NOMO-1 treated with dmso at 0.1 percent for 144 hours (cell line): ENCODE measurements around the gene IST1.

ENCODE experiments used
- DNase-seq: peaks from one replicate; lab custom pipeline; 2025; ENCODE audit not compliant: unreplicated experiment; lab: John Stamatoyannopoulos, UW

The IST1 gene

GRCh38 chr16:71916397-71916920 lies 21.1 kb downstream of the IST1 start:
- DNase-seq: no peak

DNA sequence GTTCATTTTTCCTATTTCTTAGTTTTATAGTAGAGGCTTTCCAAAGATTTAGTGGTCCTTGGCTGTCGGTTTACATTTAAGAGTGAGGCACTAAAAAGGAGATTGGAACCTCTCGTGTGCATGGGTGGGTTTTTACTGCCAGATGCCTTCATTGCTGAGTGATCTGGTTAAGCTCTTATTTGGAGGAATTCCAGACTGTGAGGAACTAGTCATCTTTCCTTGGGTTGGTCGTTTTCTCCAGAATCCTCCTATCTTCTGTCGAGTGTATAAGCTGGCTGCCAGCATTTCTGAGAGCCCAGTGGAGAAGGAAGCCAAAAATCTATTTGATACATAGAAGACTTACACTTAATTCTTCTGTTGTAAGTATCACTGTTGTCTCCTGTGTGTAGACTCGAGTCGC lies 22.6 kb downstream of the IST1 start:
- DNase-seq: no peak

- DNase-seq: peak; percentile 75
Observed at GRCh38 chr16:71919035-71919434, 23.7 kb downstream of the IST1 start.

- DNase-seq: no peak
Observed at GRCh38 chr16:71920658-71921057, 25.3 kb downstream of the IST1 start.

GRCh38 chr16:71923941-71924690 lies 28.8 kb downstream of the IST1 start:
- no peak for DNase-seq

GRCh38 chr16:71924710-71925109 lies 29.4 kb downstream of the IST1 start:
- no peak for DNase-seq

DNA sequence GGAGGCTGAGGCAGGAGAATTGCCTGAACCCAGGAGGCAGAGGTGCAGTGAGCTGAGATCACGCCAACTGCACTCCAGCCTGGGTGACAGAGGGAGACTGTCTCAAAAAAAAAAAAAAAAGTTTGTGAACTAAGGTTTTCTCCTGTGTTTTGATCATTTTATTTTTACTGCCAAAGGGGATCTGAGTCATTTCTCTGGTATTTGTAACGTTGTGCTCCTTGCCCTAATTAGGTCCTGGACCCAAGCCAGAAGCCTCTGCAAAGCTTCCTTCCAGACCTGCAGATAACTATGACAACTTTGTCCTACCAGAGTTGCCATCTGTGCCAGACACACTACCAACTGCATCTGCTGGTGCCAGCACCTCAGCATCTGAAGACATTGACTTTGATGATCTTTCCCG lies 32.1 kb downstream of the IST1 start:
- peak; percentile 2 for DNase-seq

GRCh38 chr16:71927787-71928186 lies 32.5 kb downstream of the IST1 start:
- no peak for DNase-seq

DNA sequence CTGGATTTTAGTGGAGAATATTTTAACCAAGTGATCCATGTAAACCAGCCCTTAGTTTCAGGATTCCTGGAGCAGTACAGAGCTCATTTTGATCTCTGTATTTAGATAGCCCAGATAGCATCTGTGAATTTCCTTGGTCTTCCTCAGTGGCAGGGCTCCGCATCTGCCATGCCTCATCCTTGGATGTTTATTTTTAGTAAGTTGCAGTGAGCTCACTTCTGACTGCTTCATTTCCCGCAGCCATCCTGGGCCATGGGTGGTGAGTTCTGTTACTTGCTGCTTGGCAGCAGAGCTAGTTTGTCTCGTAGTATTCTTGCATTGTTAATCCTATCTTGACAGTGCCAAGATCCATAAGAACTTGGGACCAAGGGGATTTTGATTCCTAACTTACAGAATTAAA lies 33.7 kb downstream of the IST1 start:
- DNase-seq: no peak

DNA sequence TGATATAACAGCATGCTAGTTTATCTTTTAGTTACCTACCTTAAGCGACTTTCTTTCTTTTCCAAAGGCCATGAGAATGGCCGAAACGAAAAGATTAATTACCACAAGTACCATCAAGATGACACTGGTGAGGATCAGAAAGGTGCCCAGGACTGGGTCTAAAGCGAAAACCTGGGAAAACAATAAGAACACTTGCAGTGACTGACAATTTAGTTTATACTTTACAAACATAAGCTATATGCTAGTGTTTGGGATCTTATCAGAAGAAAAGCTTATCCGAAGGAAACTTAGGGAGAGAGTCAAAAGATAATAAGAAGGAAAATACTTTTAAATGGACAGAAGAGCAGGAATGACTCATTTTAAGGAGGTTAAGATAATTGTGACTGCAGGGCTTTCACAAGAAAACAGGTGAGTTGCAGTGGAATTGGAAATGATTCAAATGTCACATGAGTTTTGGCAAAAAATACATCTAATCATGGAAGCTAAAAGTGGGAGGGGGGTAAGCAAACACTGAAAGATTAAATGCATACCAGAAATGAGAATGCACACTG lies 34.8 kb downstream of the IST1 start:
- DNase-seq: no peak

DNA sequence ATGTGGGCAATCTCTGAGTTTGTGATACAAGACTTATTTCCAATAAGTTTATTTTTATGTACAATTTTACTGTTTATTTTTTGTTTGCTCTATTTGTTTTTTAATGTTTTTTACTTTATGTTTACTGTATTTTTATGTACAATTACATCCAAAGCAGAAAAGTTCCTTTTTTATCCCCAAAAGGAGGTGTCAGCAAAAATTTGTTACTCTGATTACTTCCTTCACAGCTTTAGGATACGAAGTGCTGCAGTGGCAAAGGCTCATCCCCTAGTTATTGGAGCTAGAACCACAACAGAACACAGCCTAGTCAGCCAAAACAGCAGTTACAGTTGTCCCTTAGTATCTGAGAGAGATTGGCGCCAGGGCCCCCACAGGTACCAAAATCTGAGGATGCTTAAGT lies 35.7 kb downstream of the IST1 start:
- no peak for DNase-seq

DNA sequence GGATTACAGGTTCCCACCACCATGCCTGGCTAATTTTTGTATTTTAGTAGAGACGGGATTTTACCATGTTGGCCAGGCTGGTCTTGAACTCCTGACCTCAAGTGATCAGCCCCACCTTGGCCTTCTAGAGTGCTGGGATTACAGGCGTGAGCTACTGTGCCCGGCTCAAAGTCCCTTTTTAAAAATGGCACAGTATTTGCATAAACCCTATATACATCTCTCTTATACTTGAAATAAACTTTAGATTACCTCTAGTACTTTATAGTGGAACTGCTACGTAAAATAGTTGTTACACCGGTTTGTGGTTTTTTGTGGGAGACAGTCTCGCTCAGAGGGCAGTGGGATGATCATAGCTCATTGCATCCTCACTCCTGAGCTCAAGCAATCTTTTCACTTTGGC lies 36.3 kb downstream of the IST1 start:
- DNase-seq: no peak

- no peak for DNase-seq
Observed at GRCh38 chr16:71933017-71933416, 37.7 kb downstream of the IST1 start.

GRCh38 chr16:71933913-71934695 lies 38.8 kb downstream of the IST1 start:
- no peak for DNase-seq

- no peak for DNase-seq
Observed at GRCh38 chr16:71937868-71938510, 42.7 kb downstream of the IST1 start.

DNA sequence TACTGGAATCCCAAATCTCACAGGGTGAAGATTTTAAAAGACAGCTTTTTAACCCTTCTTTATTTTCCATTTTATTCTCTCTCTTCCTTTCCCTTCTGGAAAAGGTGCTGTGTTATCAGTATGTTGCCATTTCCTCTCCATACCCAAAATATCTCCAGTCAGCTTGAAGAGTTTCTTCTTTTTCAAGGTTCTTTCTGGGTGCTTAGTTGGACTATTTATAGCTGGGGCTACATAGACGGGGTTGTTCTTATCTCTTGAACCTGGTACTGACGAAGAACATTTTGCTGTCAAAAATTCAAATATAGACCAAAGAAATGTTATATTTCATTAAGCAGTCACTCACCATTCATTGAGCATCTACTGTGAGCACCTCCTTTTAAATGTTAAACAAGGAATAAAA lies 48.6 kb downstream of the IST1 start:
- no peak for DNase-seq

- DNase-seq: no peak
Observed at GRCh38 chr16:71945616-71946015, 50.3 kb downstream of the IST1 start.

DNA sequence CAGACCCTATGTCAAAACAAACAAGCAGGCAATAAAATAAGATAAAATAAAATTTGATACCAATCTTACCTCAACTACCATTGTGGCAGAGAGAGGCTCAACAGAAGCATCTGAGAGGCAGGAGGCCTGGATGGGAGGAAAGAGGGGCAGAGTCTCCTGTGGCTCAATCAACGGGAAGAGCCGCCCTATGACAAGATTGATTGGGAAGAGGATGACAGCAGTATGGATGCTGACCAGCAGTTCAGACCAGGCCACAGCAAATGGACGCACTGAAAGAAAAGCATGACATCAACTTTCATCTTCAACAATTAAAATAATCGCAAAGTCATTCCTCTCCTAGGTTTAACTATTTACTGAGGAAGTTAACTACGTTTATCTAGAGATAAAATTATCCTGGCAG lies 57.5 kb downstream of the IST1 start:
- no peak for DNase-seq

- DNase-seq: no peak
Observed at GRCh38 chr16:71954180-71954579, 58.8 kb downstream of the IST1 start.

- DNase-seq: no peak
Observed at GRCh38 chr16:71954699-71955195, 59.4 kb downstream of the IST1 start.

DNA sequence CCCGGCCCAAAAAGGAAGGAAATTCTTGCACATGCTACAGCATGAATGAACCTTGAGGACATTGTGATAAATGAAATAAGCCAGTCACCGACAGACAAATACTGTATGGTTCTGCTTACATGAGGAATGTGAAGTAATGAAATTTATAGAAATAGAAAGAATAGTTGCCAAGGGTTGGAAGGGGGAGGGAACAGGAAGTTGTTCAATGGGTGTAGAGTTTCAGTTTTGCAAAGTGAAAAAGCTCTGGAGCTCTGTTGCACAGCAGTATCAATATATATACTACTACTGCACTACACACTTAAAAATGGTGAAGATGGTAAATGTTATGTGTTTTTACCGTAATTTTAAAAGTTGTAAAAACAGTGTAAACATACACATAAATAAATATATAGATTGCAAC lies 61.2 kb downstream of the IST1 start:
- DNase-seq: peak; percentile 40
